Measurements from ENCODE around the gene CYP27B1. TPM values are rescaled to one million over a fixed set of nuclear protein-coding genes. Genes with fewer than 3 reads are reported as not detected.

The CYP27B1 gene
- total and polyA plus RNA-seq, 9 of the 15 experiments (the other 6 are each of a cell fraction or from before 2014, with no cell fraction given), result 0.18 to 4.2 (median 1.8) TPM

GRCh38 chr12:57739914-57740538 is 26.9 kb downstream of the CYP27B1 start (continued):
- TF ChIP-seq ZNF586 (CRISPR knock-in tag; conservative IDR thresholded peaks at IDR 0.05) (no peak), USF1 (CRISPR knock-in tag; IDR thresholded peaks at IDR 0.05) (no peak), MEIS2 (IDR thresholded peaks at IDR 0.05; ENCODE audit: partially characterized antibody) (no peak), AFF4 (CRISPR knock-in tag; IDR thresholded peaks at IDR 0.05) (no peak), ZNF436 (CRISPR knock-in tag; IDR thresholded peaks at IDR 0.05) (no peak), DPF2 (IDR thresholded peaks at IDR 0.05) (no peak)
